Lower lobe of right lung (tissue), 2 donors: ENCODE measurements around the gene CAMKMT. TPM values are rescaled to one million over a fixed set of nuclear protein-coding genes. Genes with fewer than 3 reads are reported as not detected.
"Not testable (repeated sequence)": the region's sequence is repeated elsewhere in the genome, so short reads cannot be mapped to it uniquely, and the experiment has no call there.

Experiments
- ATAC-seq, 2 donors: fragments of 200-7000 bp; cut with Tn5 transposase; one replicate each; pipeline ENCODE4 v1.9.1; 2020 to 2022; ENCODE audit warnings: mild to moderate bottlenecking in 2 of 2, moderate library complexity in 2 of 2
- DNase-seq: peaks from one replicate; pipeline ENCODE4 v3.0.0-alpha.2; 2020
- H3K27ac ChIP-seq: fragments of 200-600 bp; one replicate; pipeline ENCODE4 v1.8.0; 2022
- H3K27me3 ChIP-seq: fragments of 200-600 bp; one replicate; pipeline ENCODE4 v1.8.0; 2022; ENCODE audit warnings: low read depth
- H3K36me3 ChIP-seq: fragments of 200-600 bp; one replicate; pipeline ENCODE4 v1.8.0; 2022; ENCODE audit warnings: mild to moderate bottlenecking
- H3K4me1 ChIP-seq: fragments of 200-600 bp; one replicate; pipeline ENCODE4 v1.8.0; 2022
- H3K4me3 ChIP-seq: fragments of 200-600 bp; one replicate; pipeline ENCODE4 v1.8.0; 2022; ENCODE audit warnings: mild to moderate bottlenecking
- H3K9me3 ChIP-seq: fragments of 200-600 bp; one replicate; pipeline ENCODE4 v1.8.0; 2022
- CTCF ChIP-seq: fragments of 200-600 bp; IDR thresholded peaks from one replicate; pipeline ENCODE4 v1.8.0; 2022; ENCODE audit warnings: antibody characterized with exemption, mild to moderate bottlenecking
- intact Hi-C: fragments of 100-400 bp; cut with DNase I; formaldehyde crosslinking; loops from one replicate; pipeline ENCODE4 v1.11.0; 2022
- total RNA-seq: library from RNA; stranded (reverse); fragmentation: NEBNext Ultra II Directional; extraction: Animal tissue kit (Norgen Biotek cat#: 25700); gene quantifications from one replicate; pipeline ENCODE4 v1.2.1, GENCODE V29; 2021
- donor health status: DM: no; HTN: yes; CAD: no; lungs with severe emphysema.

CAMKMT gene
- total RNA-seq, 1 donor from 2014 or later, result 10.5 TPM

DNA sequence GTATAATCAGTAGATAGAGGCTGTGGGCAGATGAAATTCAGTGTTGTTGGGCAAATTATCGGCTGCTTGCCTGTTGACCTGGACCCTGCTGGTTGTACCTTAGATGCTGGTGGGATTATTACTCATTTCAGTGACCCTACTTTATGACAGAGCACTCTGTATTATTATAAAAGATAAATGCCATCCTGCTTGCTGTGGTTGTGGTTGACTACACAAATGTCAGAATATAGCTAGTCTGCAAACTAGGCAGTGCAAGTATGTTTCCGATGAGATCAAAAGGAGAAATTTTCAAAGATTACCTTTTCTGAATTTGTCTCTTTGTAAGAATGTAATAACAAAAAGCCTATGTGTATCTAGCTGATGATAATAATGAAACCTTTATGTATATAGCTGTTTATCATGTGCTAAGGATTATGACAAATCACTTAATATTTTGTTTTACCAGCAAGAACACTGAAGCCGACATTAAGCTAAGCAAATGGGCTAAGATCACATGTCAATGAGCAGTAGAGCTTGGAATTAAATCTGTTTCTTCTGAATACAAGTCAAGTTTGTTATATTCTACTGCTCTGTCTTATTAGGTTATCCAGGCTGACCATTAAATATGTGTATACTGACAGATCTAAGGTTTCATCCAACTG is 219.2 kb downstream of the CAMKMT start:
- Histone ChIP-seq H3K27me3 (no peaks in the 10 kb centered on the region), H3K36me3 (no peaks in the 10 kb centered on the region), H3K4me3 (no peak overlapping the region), H3K9me3 (no peaks in the 10 kb centered on the region), H3K27ac (no peak overlapping the region), H3K4me1 (no peaks in the 10 kb centered on the region)
- DNase-seq, result no peak
- intact Hi-C loops, result no loop called here
- ATAC-seq, result no peak
- no peak for TF ChIP-seq CTCF

DNA sequence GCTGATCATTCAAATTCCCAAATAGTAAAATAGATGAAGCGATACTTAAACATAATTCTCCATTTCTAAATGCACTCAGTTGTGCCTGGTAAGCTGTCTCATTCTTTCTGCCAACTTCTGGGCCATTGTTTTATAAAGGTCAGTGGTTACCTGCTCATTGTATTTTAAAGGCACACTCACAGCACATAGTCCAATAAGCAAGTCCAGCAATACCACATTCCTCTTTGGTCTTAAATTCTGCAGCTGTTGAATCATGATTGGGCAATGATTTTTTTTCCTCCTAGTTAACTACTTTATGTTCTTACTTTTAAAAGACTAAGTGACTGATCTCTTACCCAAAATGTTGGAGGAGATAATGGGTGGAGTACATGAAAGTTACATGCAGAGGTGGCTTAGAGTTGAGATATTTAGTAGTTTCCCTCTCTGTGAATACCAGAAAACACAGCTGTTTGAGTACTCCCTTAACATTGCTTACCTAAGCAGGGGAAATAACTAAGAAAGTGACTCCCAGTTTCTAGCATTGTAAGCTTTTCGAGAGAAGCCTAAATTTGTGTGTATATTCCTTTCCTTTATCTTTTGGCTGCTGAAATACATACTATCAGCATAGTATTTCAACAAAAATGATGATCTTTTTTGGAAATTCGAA is 220.7 kb downstream of the CAMKMT start:
- H3K9me3 ChIP-seq, result no peaks in the 10 kb centered on the region
- H3K4me1 ChIP-seq, result no peaks in the 10 kb centered on the region
- no peak for DNase-seq
- H3K27ac ChIP-seq, result no peak overlapping the region
- no peaks in the 10 kb centered on the region for H3K36me3 ChIP-seq
- intact Hi-C loops, result no loop called here
- no peak overlapping the region for H3K4me3 ChIP-seq
- no peak for TF ChIP-seq CTCF
- no peak for ATAC-seq
- H3K27me3 ChIP-seq, result no peaks in the 10 kb centered on the region

- intact Hi-C loops, H3K9me3 ChIP-seq, H3K36me3 ChIP-seq, H3K27ac ChIP-seq, ATAC-seq, H3K4me3 ChIP-seq, H3K27me3 ChIP-seq, H3K4me1 ChIP-seq, DNase-seq: not testable (repeated sequence)
These were observed 233.9 kb downstream of the CAMKMT start for GRCh38 chr2:44595615-44596014.

GRCh38 chr2:44596537-44597320 is 235.0 kb downstream of the CAMKMT start:
- no peak overlapping the region for H3K27ac ChIP-seq
- H3K27me3 ChIP-seq, result no peaks in the 10 kb centered on the region
- H3K4me1 ChIP-seq, result no peaks in the 10 kb centered on the region
- no peak for TF ChIP-seq CTCF
- intact Hi-C loops, result no loop called here
- no peak for ATAC-seq
- H3K4me3 ChIP-seq, result no peak overlapping the region
- H3K36me3 ChIP-seq, result no peaks in the 10 kb centered on the region
- no peaks in the 10 kb centered on the region for H3K9me3 ChIP-seq
- DNase-seq, result no peak

GRCh38 chr2:44598330-44599119 is 236.8 kb downstream of the CAMKMT start:
- Histone ChIP-seq H3K4me3 (no peak overlapping the region), H3K27ac (no peak overlapping the region), H3K4me1 (no peaks in the 10 kb centered on the region), H3K9me3 (no peaks in the 10 kb centered on the region), H3K27me3 (no peaks in the 10 kb centered on the region), H3K36me3 (no peaks in the 10 kb centered on the region)
- ATAC-seq (no peak), DNase-seq (no peak)
- no peak for TF ChIP-seq CTCF
- intact Hi-C loops, result no loop called here
